Measurements from ENCODE around the gene CYB5D1.

GRCh38 chr17:7887038-7887481 lies 29.3 kb downstream of the CYB5D1 start:
- no peak for TF ChIP-seq CTCF (IDR thresholded peaks at IDR 0.05)
- TF ChIP-seq POLR2AphosphoS5 (IDR thresholded peaks at IDR 0.05): no peak
- no peak for TF ChIP-seq EP300 (IDR thresholded peaks at IDR 0.05)

All from esophagus muscularis mucosa (tissue), 4 donors.